HCT116 (cell line): ENCODE data around the gene PSMD3. TPM values are rescaled to one million over a fixed set of nuclear protein-coding genes. Genes with fewer than 3 reads are reported as not detected.

Source experiments
- ATAC-seq: fragments of 200-7000 bp; cut with Tn5 transposase; 2 replicates; pipeline ENCODE4 v1.9.1; 2020; ENCODE audit warnings: mild to moderate bottlenecking, moderate library complexity
- BruUV-seq: library from RNA; stranded (reverse); fragments of 400-500 nt; replicated peaks from 2 replicates; lab custom pipeline; 2021; lab: Mats Ljungman, UMichigan
- CTCF ChIA-PET: fragments of 300-600 bp; sonication (Branson Sonifier 250); formaldehyde crosslinking; loops from one replicate; lab custom pipeline; 2021; ENCODE audit warnings: antibody characterized with exemption; lab: Charles Lee
- POLR2A ChIA-PET: fragments of 300-600, 350-600 bp; sonication (Branson Sonifier 250); formaldehyde crosslinking; loops from one replicate; lab custom pipeline; 2021; ENCODE audit warnings: antibody characterized with exemption; lab: Charles Lee
- RAD21 ChIA-PET, 2 experiments: fragments of 300-600 bp; sonication (Branson Sonifier 250); formaldehyde crosslinking; loops; one replicate each; lab custom pipeline; 2023; ENCODE audit warnings: low total read pairs in 2 of 2; ENCODE audit not compliant: uncharacterized antibody in 2 of 2, unreplicated experiment in 2 of 2, low non-redundant PET in 1 of 2; lab: Charles Lee
- DNase-seq: peaks from one replicate; pipeline ENCODE4 v3.0.0-alpha.2; 2010; ENCODE audit warnings: low read depth, low spot score
- H2AFZ ChIP-seq: fragments of 200-600 bp; shearing (Covaris generic), sonication (generic); 2 replicates; pipeline ENCODE4 v1.6.1; 2017; ENCODE audit warnings: low read depth, mixed run types, mixed read lengths, antibody characterized with exemption, low read length; ENCODE audit not compliant: poor library complexity, severe bottlenecking
- H3K27ac ChIP-seq: 2 replicates; pipeline ENCODE4 v1.5.1; 2012; ENCODE audit warnings: low read depth, low read length
- H3K27me3 ChIP-seq: fragments of 200-600 bp; sonication (generic); 2 replicates; pipeline ENCODE4 v1.6.1; 2016; ENCODE audit warnings: mixed run types, low read length, mixed read lengths; ENCODE audit not compliant: insufficient read depth
- H3K36me3 ChIP-seq, 2 experiments: fragments of 200-500 bp in 1 of 2; fragments of 200-600 bp in 1 of 2; sonication (Bioruptor generic) in 1 of 2; sonication (generic) in 1 of 2; 2 replicates each; pipeline versions ENCODE4 v1.5.1 to v1.6.1; 2014 to 2016; ENCODE audit warnings: low read length in 2 of 2, inconsistent platforms in 1 of 2, mixed read lengths in 1 of 2, mixed run types in 1 of 2; ENCODE audit not compliant: insufficient read depth in 2 of 2, control insufficient read depth in 1 of 2
- H3K4me1 ChIP-seq, 2 experiments: fragments of 200-600 bp in 1 of 2; sonication (generic) in 1 of 2; 2 replicates each; pipeline versions ENCODE4 v1.5.1 to v1.6.1; 2012 to 2017; ENCODE audit warnings: low read length in 2 of 2, inconsistent platforms in 1 of 2, mild to moderate bottlenecking in 1 of 2, mixed read lengths in 1 of 2, mixed run types in 1 of 2, moderate library complexity in 1 of 2; ENCODE audit not compliant: insufficient read depth in 2 of 2, control insufficient read depth in 1 of 2
- H3K4me2 ChIP-seq: fragments of 200-600 bp; sonication (generic); 2 replicates; pipeline ENCODE4 v1.6.1; 2017; ENCODE audit warnings: mixed run types, low read length, mixed read lengths
- H3K4me3 ChIP-seq, 2 experiments: fragments of 200-600 bp in 1 of 2; sonication (generic) in 1 of 2; replicated peaks in 1 of 2; 2 replicates each; pipeline ENCODE4 v1.5.1; 2011 to 2016; ENCODE audit warnings: low read length in 2 of 2, control low read depth in 1 of 2, low read depth in 1 of 2, mild to moderate bottlenecking in 1 of 2, mixed read lengths in 1 of 2, mixed run types in 1 of 2
- H3K79me2 ChIP-seq: fragments of 200-600 bp; sonication (generic); 2 replicates; pipeline ENCODE4 v1.6.1; 2017; ENCODE audit warnings: mild to moderate bottlenecking, mixed run types, low read length, moderate library complexity, mixed read lengths; ENCODE audit not compliant: insufficient read depth
- H3K9ac ChIP-seq: fragments of 200-600 bp; sonication (generic); 2 replicates; pipeline ENCODE4 v1.6.1; 2016; ENCODE audit warnings: low read length, mixed read lengths
- H3K9me2 ChIP-seq: fragments of 200-600 bp; sonication (generic), shearing (Covaris generic); 2 replicates; pipeline ENCODE4 v1.6.1; 2017; ENCODE audit warnings: mixed run types, mild to moderate bottlenecking, moderate library complexity; ENCODE audit not compliant: insufficient read depth
- H3K9me3 ChIP-seq, 2 experiments: fragments of 200-500 bp in 1 of 2; fragments of 200-600 bp in 1 of 2; sonication (Bioruptor generic) in 1 of 2; sonication (generic) in 1 of 2; 2 replicates each; pipeline ENCODE4 v1.6.1; 2014 to 2017; ENCODE audit warnings: low read length in 2 of 2, mixed read lengths in 2 of 2, inconsistent platforms in 1 of 2, low read depth in 1 of 2, mild to moderate bottlenecking in 1 of 2, mixed run types in 1 of 2, moderate library complexity in 1 of 2; ENCODE audit not compliant: control insufficient read depth in 1 of 2, insufficient read depth in 1 of 2
- H4K20me1 ChIP-seq: fragments of 200-600 bp; sonication (generic), shearing (Covaris generic); 2 replicates; pipeline ENCODE4 v1.6.1; 2017; ENCODE audit warnings: mixed run types, mild to moderate bottlenecking, moderate library complexity; ENCODE audit not compliant: insufficient read depth
- EGR1 ChIP-seq: IDR thresholded peaks from 2 replicates; pipeline ENCODE4 v1.6.1; 2012; ENCODE audit warnings: low read depth
- ELF1 ChIP-seq: IDR thresholded peaks from 2 replicates; pipeline ENCODE4 v1.6.1; 2012; ENCODE audit warnings: low read depth, borderline replicate concordance
- EZH2 ChIP-seq: fragments of 200-600 bp; sonication (generic); IDR thresholded peaks from 2 replicates; pipeline ENCODE4 v1.6.1; 2017; ENCODE audit warnings: antibody characterized with exemption, mixed run types
- EZH2phosphoT487 ChIP-seq: fragments of 200-600 bp; IDR thresholded peaks from 2 replicates; pipeline ENCODE4 v1.6.1; 2018; ENCODE audit warnings: antibody characterized with exemption, borderline replicate concordance
- FOSL1 ChIP-seq: IDR thresholded peaks from 2 replicates; pipeline ENCODE4 v1.6.1; 2012; ENCODE audit warnings: low read depth
- JUND ChIP-seq: IDR thresholded peaks from 2 replicates; pipeline ENCODE4 v1.6.1; 2012
- POLR2A ChIP-seq: IDR thresholded peaks from 2 replicates; pipeline ENCODE4 v1.7.0; 2011; ENCODE audit warnings: borderline replicate concordance; ENCODE audit not compliant: insufficient read depth, insufficient read length; ENCODE audit errors: extremely low read depth
- SP1 ChIP-seq: IDR thresholded peaks from 2 replicates; pipeline ENCODE4 v1.6.1; 2012; ENCODE audit warnings: low read depth
- ZFX ChIP-seq: fragments of 450-650 bp; IDR thresholded peaks from 2 replicates; pipeline ENCODE4 v1.6.1; 2017
- intact Hi-C: fragments of 100-400 bp; cut with micrococcal nuclease; formaldehyde crosslinking; loops from 2 replicates; pipeline ENCODE4 v1.10.0; 2022
- total RNA-seq: library from RNA; stranded (reverse); gene quantifications from one replicate; pipeline ENCODE4 v1.2.1, GENCODE V29; 2021; ENCODE audit not compliant: unreplicated experiment
- TF ChIP-seq, protein P1 (sequence below): IDR thresholded peaks from 2 replicates; pipeline ENCODE4 v1.6.1; 2012
- TF ChIP-seq, protein P2 (sequence below): IDR thresholded peaks from 2 replicates; pipeline ENCODE4 v1.6.1; 2011; ENCODE audit warnings: mild to moderate bottlenecking, low read length, moderate library complexity; ENCODE audit not compliant: insufficient replicate concordance; ENCODE audit errors: extremely low read depth
- TF ChIP-seq, protein P3 (sequence below), 3 experiments: fragments of 200-600 bp in 1 of 3; sonication (generic) in 1 of 3; IDR thresholded peaks in 2 of 3; conservative IDR thresholded peaks in 1 of 3; 2 replicates each; pipeline ENCODE4 v1.5.1; 2012 to 2017; ENCODE audit warnings: low read depth in 2 of 3, low read length in 2 of 3, antibody characterized with exemption in 1 of 3, borderline replicate concordance in 1 of 3, control low read depth in 1 of 3, mild to moderate bottlenecking in 1 of 3, mixed read lengths in 1 of 3, mixed run types in 1 of 3, moderate library complexity in 1 of 3; ENCODE audit not compliant: insufficient read depth in 1 of 3

PSMD3 gene
- total RNA-seq, 1 experiment from 2014 or later, result 152 TPM

DNA sequence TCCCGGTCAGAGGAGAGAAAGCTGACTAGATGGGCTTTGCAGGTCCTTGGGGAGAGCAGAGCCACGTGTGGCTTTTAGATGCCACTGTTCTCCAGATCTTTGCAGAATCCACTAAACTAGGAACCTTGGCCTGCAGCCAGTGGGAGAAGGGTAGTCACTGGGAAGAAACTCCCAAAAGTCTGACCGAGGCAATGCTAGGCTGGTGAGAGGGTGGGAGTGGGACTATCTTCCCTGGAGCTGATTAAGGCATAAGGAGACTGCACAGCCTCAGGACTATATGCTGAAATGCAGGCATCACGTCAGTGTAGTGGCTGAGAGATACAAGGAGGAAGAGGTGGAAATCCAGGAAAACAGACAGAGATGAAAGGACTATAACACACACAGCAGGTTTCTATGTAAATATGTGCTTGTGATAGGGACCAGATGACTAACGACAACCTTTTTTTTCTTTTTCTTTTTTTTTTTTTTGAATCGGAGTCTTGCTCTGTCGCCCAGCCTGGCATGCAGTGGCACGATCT lies 20.0 kb upstream of the PSMD3 start (continued):
- TF ChIP-seq, protein P1, sequence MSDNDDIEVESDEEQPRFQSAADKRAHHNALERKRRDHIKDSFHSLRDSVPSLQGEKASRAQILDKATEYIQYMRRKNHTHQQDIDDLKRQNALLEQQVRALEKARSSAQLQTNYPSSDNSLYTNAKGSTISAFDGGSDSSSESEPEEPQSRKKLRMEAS, result no peak
- TF ChIP-seq EGR1, result no peak
- no peak for TF ChIP-seq EZH2phosphoT487

DNA sequence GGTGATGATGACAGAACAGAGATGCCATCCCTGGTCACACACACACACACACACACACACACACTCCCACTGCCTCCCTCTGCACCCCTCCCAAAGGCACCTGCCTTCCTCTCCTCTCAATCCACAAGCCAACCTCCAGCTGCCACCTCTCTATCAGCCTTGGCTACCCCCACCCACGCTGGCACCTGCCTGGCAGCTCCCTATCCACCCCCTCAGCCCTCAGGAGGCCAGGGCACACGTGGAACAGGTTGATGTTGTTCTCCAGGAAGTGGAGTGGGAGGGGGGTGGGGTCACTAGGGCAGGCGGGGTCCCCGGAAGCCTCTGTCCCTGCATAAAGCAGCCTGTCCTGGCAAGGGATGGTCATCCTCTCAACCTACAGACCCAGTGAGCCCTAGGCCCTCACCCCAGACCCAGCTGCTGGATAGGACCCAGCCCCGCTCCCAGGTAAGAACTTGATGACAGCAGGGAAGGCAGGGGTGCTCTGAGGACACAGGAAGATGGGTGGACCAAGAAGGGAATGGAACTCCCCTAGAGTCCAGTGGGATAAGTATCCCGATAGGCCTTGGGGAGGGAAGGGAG lies 17.9 kb upstream of the PSMD3 start, which contains the start of gene GSDMA:
Gene GSDMA, plus strand, starts transcription at position 363 of the 579 bp plus-strand sequence. CDS start 2,684 bp downstream, outside the sequence.
- RAD21 ChIA-PET, result no interaction called here
- no peaks in the 10 kb centered on the region for H4K20me1 ChIP-seq

More for the DNA sequence above, 17.9 kb upstream of the PSMD3 start, which contains the start of gene GSDMA:
- no TSS peak for BruUV-seq
- Histone ChIP-seq H3K79me2 (no peaks in the 10 kb centered on the region), H3K4me2 (no peak within 1 kb of the TSS), H3K9ac (no peak within 1 kb of the TSS), H3K4me3 (no peak within 1 kb of the TSS), H3K27ac (no peak within 1 kb of the TSS), H3K36me3 (no peaks in the 10 kb centered on the region), H3K4me1 (peaks cover 2 to 13% of the 10 kb centered on the region in 2 experiments; a peak in 2 of 4 replicates), H3K27me3 (peaks cover 5% of the 10 kb centered on the region; the same call in 1 of the 2 replicates), H3K9me3 (no peaks in the 10 kb centered on the region), H2AFZ (no peak within 1 kb of the TSS), H3K9me2 (no peaks in the 10 kb centered on the region)
- intact Hi-C loops, result no loop called here
- POLR2A ChIA-PET, result no interaction called here
- ATAC-seq (no peak), DNase-seq (no peak)
- TF ChIP-seq POLR2A, result no peak
- TF ChIP-seq, protein P2, sequence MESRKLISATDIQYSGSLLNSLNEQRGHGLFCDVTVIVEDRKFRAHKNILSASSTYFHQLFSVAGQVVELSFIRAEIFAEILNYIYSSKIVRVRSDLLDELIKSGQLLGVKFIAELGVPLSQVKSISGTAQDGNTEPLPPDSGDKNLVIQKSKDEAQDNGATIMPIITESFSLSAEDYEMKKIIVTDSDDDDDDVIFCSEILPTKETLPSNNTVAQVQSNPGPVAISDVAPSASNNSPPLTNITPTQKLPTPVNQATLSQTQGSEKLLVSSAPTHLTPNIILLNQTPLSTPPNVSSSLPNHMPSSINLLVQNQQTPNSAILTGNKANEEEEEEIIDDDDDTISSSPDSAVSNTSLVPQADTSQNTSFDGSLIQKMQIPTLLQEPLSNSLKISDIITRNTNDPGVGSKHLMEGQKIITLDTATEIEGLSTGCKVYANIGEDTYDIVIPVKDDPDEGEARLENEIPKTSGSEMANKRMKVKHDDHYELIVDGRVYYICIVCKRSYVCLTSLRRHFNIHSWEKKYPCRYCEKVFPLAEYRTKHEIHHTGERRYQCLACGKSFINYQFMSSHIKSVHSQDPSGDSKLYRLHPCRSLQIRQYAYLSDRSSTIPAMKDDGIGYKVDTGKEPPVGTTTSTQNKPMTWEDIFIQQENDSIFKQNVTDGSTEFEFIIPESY, result no peak
- TF ChIP-seq, protein P3, sequence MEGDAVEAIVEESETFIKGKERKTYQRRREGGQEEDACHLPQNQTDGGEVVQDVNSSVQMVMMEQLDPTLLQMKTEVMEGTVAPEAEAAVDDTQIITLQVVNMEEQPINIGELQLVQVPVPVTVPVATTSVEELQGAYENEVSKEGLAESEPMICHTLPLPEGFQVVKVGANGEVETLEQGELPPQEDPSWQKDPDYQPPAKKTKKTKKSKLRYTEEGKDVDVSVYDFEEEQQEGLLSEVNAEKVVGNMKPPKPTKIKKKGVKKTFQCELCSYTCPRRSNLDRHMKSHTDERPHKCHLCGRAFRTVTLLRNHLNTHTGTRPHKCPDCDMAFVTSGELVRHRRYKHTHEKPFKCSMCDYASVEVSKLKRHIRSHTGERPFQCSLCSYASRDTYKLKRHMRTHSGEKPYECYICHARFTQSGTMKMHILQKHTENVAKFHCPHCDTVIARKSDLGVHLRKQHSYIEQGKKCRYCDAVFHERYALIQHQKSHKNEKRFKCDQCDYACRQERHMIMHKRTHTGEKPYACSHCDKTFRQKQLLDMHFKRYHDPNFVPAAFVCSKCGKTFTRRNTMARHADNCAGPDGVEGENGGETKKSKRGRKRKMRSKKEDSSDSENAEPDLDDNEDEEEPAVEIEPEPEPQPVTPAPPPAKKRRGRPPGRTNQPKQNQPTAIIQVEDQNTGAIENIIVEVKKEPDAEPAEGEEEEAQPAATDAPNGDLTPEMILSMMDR (IDR thresholded peaks at IDR 0.05 in 2 of 3, conservative IDR thresholded peaks at IDR 0.05 in 1 of 3; ENCODE audit: borderline replicate concordance in 1 of 3, insufficient read depth in 1 of 3, low read depth in 2 of 3, low read length in 2 of 3), result no peak
- no peak for TF ChIP-seq EZH2
- no peak for TF ChIP-seq SP1
- TF ChIP-seq FOSL1, result no peak
- no peak for TF ChIP-seq ZFX
- TF ChIP-seq ELF1, result no peak
- no peak for TF ChIP-seq JUND
- TF ChIP-seq, protein P1, result no peak
- no peak for TF ChIP-seq EZH2phosphoT487
- CTCF ChIA-PET, result no interaction called here
